Esophagus squamous epithelium (tissue), 5 donors: Measurements from ENCODE around the gene SMIM17. TPM values are rescaled to one million over a fixed set of nuclear protein-coding genes. Genes with fewer than 3 reads are reported as not detected.

Experiments used
- DNase-seq: peaks from one replicate; lab custom pipeline; 2025; lab: John Stamatoyannopoulos, UW
- H3K27ac ChIP-seq, 4 donors: fragments of 200-600 bp; sonication (generic); one replicate each; pipeline ENCODE4 v1.5.1; 2016 to 2019; ENCODE audit warnings: mild to moderate bottlenecking in 1 of 4
- H3K27me3 ChIP-seq, 4 donors: fragments of 200-600 bp; sonication (generic); 1 replicate in 3 of 4; 2 replicates in 1 of 4; pipeline versions ENCODE4 v1.5.1 to v1.6.0; 2017 to 2021; ENCODE audit warnings: antibody characterized with exemption in 1 of 4
- H3K36me3 ChIP-seq, 3 donors: fragments of 200-600 bp; sonication (generic); one replicate each; pipeline ENCODE4 v1.5.1; 2016 to 2019
- H3K4me1 ChIP-seq, 3 donors: fragments of 200-600 bp; sonication (generic); one replicate each; pipeline ENCODE4 v1.5.1; 2017 to 2019
- H3K4me3 ChIP-seq, 4 donors: fragments of 200-600 bp; sonication (generic); 1 replicate in 3 of 4; 2 replicates in 1 of 4; pipeline ENCODE4 v1.5.1; 2016 to 2019; ENCODE audit warnings: mild to moderate bottlenecking in 2 of 4, moderate library complexity in 1 of 4
- H3K9me3 ChIP-seq, 3 donors: fragments of 200-600 bp; sonication (generic); one replicate each; pipeline ENCODE4 v1.5.1; 2016 to 2019
- POLR2A ChIP-seq, 4 donors: fragments of 450-650 bp; IDR thresholded peaks; one replicate each; pipeline ENCODE4 v1.6.1; 2017; ENCODE audit warnings: antibody characterized with exemption in 4 of 4, mild to moderate bottlenecking in 4 of 4, moderate library complexity in 3 of 4
- WGBS, 2 donors: methylation state at CpG; one replicate each; pipeline ENCODE4 v1.1.5; 2018; 5-methylcytosine and 5-hydroxymethylcytosine counted together
- intact Hi-C: fragments of 100-400 bp; cut with DNase I; formaldehyde crosslinking; loops from one replicate; pipeline ENCODE4 v1.15.0; 2022
- total RNA-seq, 4 donors: library from RNA; depleted of rRNA; stranded (reverse); fragments of >200 nt; gene quantifications; one replicate each; pipeline ENCODE4 v1.1.0, GENCODE V29; 2016
- TF ChIP-seq, protein P1 (sequence below), 6 experiments: fragments of 450-650 bp in 4 of 6; fragments of 200-600 bp in 2 of 6; sonication (generic) in 2 of 6; IDR thresholded peaks; one replicate each; pipeline ENCODE4 v1.5.1; 2016 to 2019; ENCODE audit warnings: antibody characterized with exemption in 6 of 6, mild to moderate bottlenecking in 4 of 6, moderate library complexity in 4 of 6
- donor health status: DM: yes; HTN: yes; CAD: no.

SMIM17 gene
- total RNA-seq, 4 donors from 2014 or later: 0.87 TPM; not detected in 3

- no peak for TF ChIP-seq POLR2A (IDR thresholded peaks at IDR 0.05)
- TF ChIP-seq, protein P1, sequence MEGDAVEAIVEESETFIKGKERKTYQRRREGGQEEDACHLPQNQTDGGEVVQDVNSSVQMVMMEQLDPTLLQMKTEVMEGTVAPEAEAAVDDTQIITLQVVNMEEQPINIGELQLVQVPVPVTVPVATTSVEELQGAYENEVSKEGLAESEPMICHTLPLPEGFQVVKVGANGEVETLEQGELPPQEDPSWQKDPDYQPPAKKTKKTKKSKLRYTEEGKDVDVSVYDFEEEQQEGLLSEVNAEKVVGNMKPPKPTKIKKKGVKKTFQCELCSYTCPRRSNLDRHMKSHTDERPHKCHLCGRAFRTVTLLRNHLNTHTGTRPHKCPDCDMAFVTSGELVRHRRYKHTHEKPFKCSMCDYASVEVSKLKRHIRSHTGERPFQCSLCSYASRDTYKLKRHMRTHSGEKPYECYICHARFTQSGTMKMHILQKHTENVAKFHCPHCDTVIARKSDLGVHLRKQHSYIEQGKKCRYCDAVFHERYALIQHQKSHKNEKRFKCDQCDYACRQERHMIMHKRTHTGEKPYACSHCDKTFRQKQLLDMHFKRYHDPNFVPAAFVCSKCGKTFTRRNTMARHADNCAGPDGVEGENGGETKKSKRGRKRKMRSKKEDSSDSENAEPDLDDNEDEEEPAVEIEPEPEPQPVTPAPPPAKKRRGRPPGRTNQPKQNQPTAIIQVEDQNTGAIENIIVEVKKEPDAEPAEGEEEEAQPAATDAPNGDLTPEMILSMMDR (IDR thresholded peaks at IDR 0.05): no peak
- Histone ChIP-seq H3K4me3 (no peak overlapping the region), H3K27ac (no peak overlapping the region), H3K27me3 (no peaks in the 10 kb centered on the region), H3K9me3 (peaks cover 0 to 98% (median 65%) of the 10 kb centered on the region in 3 donors), H3K36me3 (peaks cover 15 to 75% (median 20%) of the 10 kb centered on the region in 3 donors), H3K4me1 (no peaks in the 10 kb centered on the region)
- intact Hi-C loops: no loop called here
- no peak for DNase-seq
- WGBS, 2 donors: 87 to 92% methylated on average over 4 of the region's 9 CpGs
Measured at GRCh38 chr19:56623006-56623405, 20.0 kb upstream of the SMIM17 start.

- intact Hi-C loops: no loop called here
- 97 to 99% methylated on average over 3 to 9 of the region's 9 CpGs for WGBS, 2 donors
- peaks cover 0 to 97% (median 63%) of the 10 kb centered on the region in 3 donors for H3K9me3 ChIP-seq
- H3K27me3 ChIP-seq: no peaks in the 10 kb centered on the region
- no peaks in the 10 kb centered on the region for H3K4me1 ChIP-seq
- no peak overlapping the region for H3K27ac ChIP-seq
- DNase-seq: no peak
- H3K4me3 ChIP-seq: no peak overlapping the region
- TF ChIP-seq, protein P1 (IDR thresholded peaks at IDR 0.05): no peak
- TF ChIP-seq POLR2A (IDR thresholded peaks at IDR 0.05): no peak
- peaks cover 15 to 51% (median 20%) of the 10 kb centered on the region in 3 donors for H3K36me3 ChIP-seq
Measured at GRCh38 chr19:56625708-56626107, 17.3 kb upstream of the SMIM17 start.

DNA sequence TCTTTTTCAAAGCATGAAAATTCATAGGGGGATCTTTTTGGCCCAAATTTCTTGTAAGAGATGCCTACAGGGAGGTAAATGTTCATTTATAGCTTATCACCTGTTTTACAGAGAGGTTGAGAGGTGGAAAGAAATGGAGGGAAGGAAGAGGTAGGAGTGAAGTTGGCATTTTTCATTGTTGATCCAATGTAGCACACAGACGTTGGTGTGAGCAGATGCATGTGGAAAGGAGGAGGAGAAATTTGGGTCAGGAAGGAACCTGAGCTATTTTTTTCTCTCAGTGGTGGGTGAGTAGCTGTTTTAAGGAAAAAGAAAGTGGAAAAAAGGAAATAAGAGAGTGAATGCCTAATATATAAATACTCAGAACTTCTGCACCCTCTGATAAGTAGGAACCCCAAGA is 9.9 kb upstream of the SMIM17 start:
- 7 to 27% methylated on average over 1 of the region's 1 CpG for WGBS, 2 donors
- DNase-seq: no peak
- H3K9me3 ChIP-seq: peaks cover 0 to 91% (median 37%) of the 10 kb centered on the region in 3 donors
- H3K27me3 ChIP-seq: no peaks in the 10 kb centered on the region
- no peaks in the 10 kb centered on the region for H3K4me1 ChIP-seq
- no peaks in the 10 kb centered on the region for H3K36me3 ChIP-seq
- no peak overlapping the region for H3K4me3 ChIP-seq
- intact Hi-C loops: no loop called here
- no peak for TF ChIP-seq POLR2A (IDR thresholded peaks at IDR 0.05)
- TF ChIP-seq, protein P1 (IDR thresholded peaks at IDR 0.05): no peak
- H3K27ac ChIP-seq: no peak overlapping the region

DNA sequence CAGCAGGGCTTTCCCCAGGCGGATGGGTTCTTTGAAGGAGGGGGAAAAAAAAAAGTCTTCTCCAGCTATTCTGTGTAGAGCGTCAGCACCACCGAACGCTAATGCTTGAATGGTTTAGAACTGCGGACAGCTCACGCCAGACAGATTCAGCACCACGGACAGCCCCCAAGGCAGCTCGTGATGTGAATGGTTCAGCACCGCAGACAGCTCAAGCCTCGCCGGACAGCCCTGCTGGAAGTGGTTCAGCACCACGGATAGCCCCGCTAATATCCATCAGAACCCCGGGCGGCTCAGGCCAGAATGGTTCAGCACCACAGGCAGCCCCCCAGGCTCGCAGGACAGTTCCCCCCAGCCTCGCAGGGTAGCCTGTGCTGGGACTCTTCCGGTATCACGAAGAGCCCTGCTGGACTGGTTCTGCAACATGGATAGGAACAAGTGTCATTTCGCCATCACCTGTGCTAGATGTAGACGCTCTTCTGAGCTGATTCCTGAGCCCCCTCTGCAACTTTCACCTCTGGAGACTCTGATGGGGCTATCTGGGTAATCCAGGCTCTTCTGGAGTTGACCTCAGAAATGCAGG is 4.9 kb upstream of the SMIM17 start:
- no peak overlapping the region for H3K27ac ChIP-seq
- H3K4me1 ChIP-seq: no peaks in the 10 kb centered on the region
- peaks cover 0 to 81% (median 19%) of the 10 kb centered on the region in 3 donors for H3K9me3 ChIP-seq
- no peak overlapping the region for H3K4me3 ChIP-seq
- H3K36me3 ChIP-seq: no peaks in the 10 kb centered on the region
- intact Hi-C loops: no loop called here
- WGBS, 2 donors: 12 to 17% methylated on average over 16 to 19 of the region's 21 CpGs
- no peak for TF ChIP-seq POLR2A (IDR thresholded peaks at IDR 0.05)
- TF ChIP-seq, protein P1 (IDR thresholded peaks at IDR 0.05): no peak
- no peak for DNase-seq
- H3K27me3 ChIP-seq: peaks cover 0 to 9% (median 0%) of the 10 kb centered on the region in 4 donors

- Histone ChIP-seq H3K9me3 (peaks cover 0 to 81% (median 13%) of the 10 kb centered on the region in 3 donors), H3K4me3 (no peak overlapping the region), H3K4me1 (no peaks in the 10 kb centered on the region), H3K27ac (no peak overlapping the region), H3K36me3 (no peaks in the 10 kb centered on the region), H3K27me3 (peaks cover 0 to 20% (median 0%) of the 10 kb centered on the region in 4 donors)
- TF ChIP-seq POLR2A (IDR thresholded peaks at IDR 0.05): no peak
- TF ChIP-seq, protein P1 (IDR thresholded peaks at IDR 0.05): no peak
- WGBS, 2 donors: 32 to 34% methylated on average over 7 of the region's 7 CpGs
- intact Hi-C loops: no loop called here
- DNase-seq: no peak
Measured at GRCh38 chr19:56639217-56639616, 3.7 kb upstream of the SMIM17 start.
